Trophoblast cell (in vitro differentiated cells and primary cell): ENCODE measurements around the gene CDK6.

Experiments used
- DNase-seq, 2 donors: peaks; one replicate each; pipeline ENCODE4 v3.0.0-alpha.2; 2016
- H2AFZ ChIP-seq: 2 replicates; pipeline ENCODE4 v1.6.1; 2013; ENCODE audit warnings: low read length, moderate library complexity, mild to moderate bottlenecking; ENCODE audit not compliant: insufficient read depth, poor library complexity
- H2AK5ac ChIP-seq: 2 replicates; pipeline ENCODE4 v1.6.1; 2013; ENCODE audit warnings: mild to moderate bottlenecking, low read length
- H2BK120ac ChIP-seq: 2 replicates; pipeline ENCODE4 v1.6.1; 2013; ENCODE audit warnings: low read length, mild to moderate bottlenecking, moderate library complexity; ENCODE audit not compliant: insufficient read depth, poor library complexity
- H2BK12ac ChIP-seq: 2 replicates; pipeline ENCODE4 v1.6.1; 2013; ENCODE audit warnings: mild to moderate bottlenecking, low read length, moderate library complexity
- H2BK5ac ChIP-seq: 2 replicates; pipeline ENCODE4 v1.6.1; 2013; ENCODE audit warnings: low read length, low read depth, moderate library complexity, mild to moderate bottlenecking; ENCODE audit not compliant: poor library complexity
- H3K14ac ChIP-seq: 2 replicates; pipeline ENCODE4 v1.6.1; 2013; ENCODE audit warnings: mild to moderate bottlenecking, low read length
- H3K18ac ChIP-seq: 2 replicates; pipeline ENCODE4 v1.6.1; 2013; ENCODE audit warnings: mild to moderate bottlenecking, low read length
- H3K23ac ChIP-seq: 2 replicates; pipeline ENCODE4 v1.6.1; 2013; ENCODE audit warnings: low read length
- H3K27ac ChIP-seq: 2 replicates; pipeline ENCODE4 v1.5.1; 2013; ENCODE audit warnings: low read depth, mild to moderate bottlenecking, inconsistent platforms, low read length, moderate library complexity
- H3K27me3 ChIP-seq: 2 replicates; pipeline ENCODE4 v1.6.1; 2013; ENCODE audit warnings: inconsistent platforms, mild to moderate bottlenecking, low read length, moderate library complexity; ENCODE audit not compliant: insufficient read depth
- H3K36me3 ChIP-seq, 2 experiments: 1 replicate in 1 of 2; 2 replicates in 1 of 2; pipeline ENCODE4 v1.6.1; 2013; ENCODE audit warnings: low read length in 2 of 2, mild to moderate bottlenecking in 2 of 2, moderate library complexity in 1 of 2; ENCODE audit not compliant: insufficient read depth in 2 of 2, control insufficient read depth in 1 of 2
- H3K4ac ChIP-seq: 2 replicates; pipeline ENCODE4 v1.6.1; 2013; ENCODE audit warnings: low read depth, mild to moderate bottlenecking, low read length, moderate library complexity
- H3K4me1 ChIP-seq, 2 experiments: 1 replicate in 1 of 2; 2 replicates in 1 of 2; pipeline ENCODE4 v1.6.1; 2013; ENCODE audit warnings: low read length in 2 of 2, mild to moderate bottlenecking in 2 of 2, moderate library complexity in 1 of 2; ENCODE audit not compliant: insufficient read depth in 2 of 2, control insufficient read depth in 1 of 2
- H3K4me2 ChIP-seq: 2 replicates; pipeline ENCODE4 v1.6.1; 2013; ENCODE audit warnings: inconsistent platforms, mild to moderate bottlenecking, low read length, moderate library complexity
- H3K4me3 ChIP-seq: 2 replicates; pipeline ENCODE4 v1.5.1; 2013; ENCODE audit warnings: mild to moderate bottlenecking, low read depth, low read length, inconsistent platforms
- H3K79me1 ChIP-seq: one replicate; pipeline ENCODE4 v1.6.1; 2013; ENCODE audit warnings: low read length
- H3K79me2 ChIP-seq: 2 replicates; pipeline ENCODE4 v1.6.1; 2013; ENCODE audit warnings: low read length, mild to moderate bottlenecking; ENCODE audit not compliant: control insufficient read depth, insufficient read depth, poor library complexity
- H3K9ac ChIP-seq: 2 replicates; pipeline ENCODE4 v1.6.1; 2013; ENCODE audit warnings: mild to moderate bottlenecking, low read length
- H3K9me3 ChIP-seq: 2 replicates; pipeline ENCODE4 v1.6.1; 2013; ENCODE audit warnings: low read depth, mild to moderate bottlenecking, control low read depth, inconsistent platforms, low read length; ENCODE audit not compliant: insufficient read depth
- H4K12ac ChIP-seq: 2 replicates; pipeline ENCODE4 v1.6.1; 2013; ENCODE audit warnings: low read depth, mild to moderate bottlenecking, low read length, moderate library complexity
- H4K8ac ChIP-seq: 2 replicates; pipeline ENCODE4 v1.6.1; 2013; ENCODE audit warnings: low read depth, mild to moderate bottlenecking, low read length, moderate library complexity
- H4K91ac ChIP-seq: one replicate; pipeline ENCODE4 v1.6.1; 2013; ENCODE audit warnings: low read depth, mild to moderate bottlenecking, low read length, moderate library complexity
- WGBS: extraction: QIAGEN DNeasy Blood & Tissue Kit; methylation state at CpG from one replicate; pipeline ENCODE4 v1.1.7; 2013; ENCODE audit warnings: missing lambda C conversion rate; ENCODE audit not compliant: insufficient read length, insufficient coverage; ENCODE audit errors: extremely low coverage; 5-methylcytosine and 5-hydroxymethylcytosine counted together

Gene CDK6

DNA sequence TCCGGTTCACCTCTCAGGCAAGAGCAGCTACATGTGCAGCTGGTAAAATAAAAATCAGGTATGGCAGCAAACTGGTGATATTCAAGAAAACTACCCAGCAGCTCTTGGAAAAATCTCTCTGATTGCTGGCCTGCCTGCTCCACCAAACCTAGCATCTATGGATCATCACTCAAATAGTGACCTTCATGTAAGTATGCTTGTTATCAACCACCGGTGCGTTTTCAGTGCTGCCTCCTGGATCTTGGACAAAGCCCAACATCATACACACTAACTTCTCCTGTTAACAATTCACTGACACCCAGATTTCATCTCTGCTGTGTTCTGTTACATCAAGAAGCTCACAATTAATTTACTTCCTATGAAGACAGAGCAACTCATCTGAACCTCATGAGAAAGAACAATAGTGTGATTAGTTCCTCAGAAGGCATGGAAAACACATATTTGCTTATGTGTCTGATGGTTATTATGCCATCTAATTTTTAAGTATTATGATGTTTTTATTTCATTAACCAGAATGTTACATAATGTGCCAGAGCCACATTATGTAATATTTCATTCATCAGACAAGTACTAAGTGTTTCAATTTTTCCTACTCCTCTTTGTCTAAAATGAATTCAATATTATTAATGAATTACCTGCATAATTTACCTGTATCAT lies 8.8 kb downstream of the CDK6 start:
- H2BK5ac ChIP-seq: peak overlapping the region; percentile 49
- H3K9ac ChIP-seq: no peak overlapping the region
- peak overlapping the region; percentile 58 for H3K4ac ChIP-seq
- H3K4me2 ChIP-seq: no peak overlapping the region
- no peak overlapping the region for H4K8ac ChIP-seq
- no CpG with 5 or more reads among the region's 3 CpGs for WGBS
- no peak overlapping the region for H3K23ac ChIP-seq
- peak overlapping the region; percentile 70 for H4K12ac ChIP-seq
- H3K36me3 ChIP-seq: peaks cover 0 to 4% of the 10 kb centered on the region in 2 experiments
- peaks cover 4% of the 10 kb centered on the region for H3K79me1 ChIP-seq
- no peak overlapping the region for H4K91ac ChIP-seq
- peaks cover 4% of the 10 kb centered on the region for H3K79me2 ChIP-seq
- no peak overlapping the region for H3K18ac ChIP-seq
- H2AK5ac ChIP-seq: no peak overlapping the region
- H2BK120ac ChIP-seq: no peak overlapping the region
- H3K27ac ChIP-seq: no peak overlapping the region
- H2BK12ac ChIP-seq: no peak overlapping the region
- H3K14ac ChIP-seq: no peak overlapping the region
- no peaks in the 10 kb centered on the region for H3K27me3 ChIP-seq
- no peaks in the 10 kb centered on the region for H3K9me3 ChIP-seq
- H3K4me1 ChIP-seq: peaks cover 0 to 6% of the 10 kb centered on the region in 2 experiments
- no peak overlapping the region for H2AFZ ChIP-seq
- no peak overlapping the region for H3K4me3 ChIP-seq
- no peak for DNase-seq

GRCh38 chr7:92826258-92826938 lies 10.0 kb downstream of the CDK6 start:
- Histone ChIP-seq H3K79me2 (peaks cover 3% of the 10 kb centered on the region), H2AK5ac (no peak overlapping the region), H2AFZ (no peak overlapping the region), H3K23ac (no peak overlapping the region), H2BK5ac (no peak overlapping the region), H3K4me1 (peaks cover 0 to 6% of the 10 kb centered on the region in 2 experiments), H2BK120ac (no peak overlapping the region), H3K4me3 (no peak overlapping the region), H3K4me2 (no peak overlapping the region), H4K8ac (no peak overlapping the region), H3K14ac (no peak overlapping the region), H4K12ac (no peak overlapping the region), H3K79me1 (peaks cover 2% of the 10 kb centered on the region), H2BK12ac (no peak overlapping the region), H3K27ac (no peak overlapping the region), H3K36me3 (peaks cover 0 to 3% of the 10 kb centered on the region in 2 experiments), H3K27me3 (no peaks in the 10 kb centered on the region), H3K18ac (no peak overlapping the region), H3K9me3 (no peaks in the 10 kb centered on the region), H3K9ac (no peak overlapping the region), H3K4ac (peak overlapping the region; percentile 27), H4K91ac (no peak overlapping the region)
- WGBS: no CpG with 5 or more reads among the region's 3 CpGs
- no peak for DNase-seq

- whole genome bisulfite sequencing: no CpG with 5 or more reads among the region's 3 CpGs
- H3K79me1 ChIP-seq: no peaks in the 10 kb centered on the region
- no peak overlapping the region for H2BK5ac ChIP-seq
- no peak overlapping the region for H2BK12ac ChIP-seq
- H3K9me3 ChIP-seq: no peaks in the 10 kb centered on the region
- no peak overlapping the region for H2AK5ac ChIP-seq
- no peak overlapping the region for H4K8ac ChIP-seq
- H3K4me3 ChIP-seq: no peak overlapping the region
- H3K23ac ChIP-seq: no peak overlapping the region
- H3K18ac ChIP-seq: no peak overlapping the region
- no peak overlapping the region for H2BK120ac ChIP-seq
- peaks cover 3% of the 10 kb centered on the region for H3K79me2 ChIP-seq
- H3K4me2 ChIP-seq: no peak overlapping the region
- no peak overlapping the region for H3K27ac ChIP-seq
- no peak overlapping the region for H3K14ac ChIP-seq
- H2AFZ ChIP-seq: no peak overlapping the region
- H3K27me3 ChIP-seq: no peaks in the 10 kb centered on the region
- H3K9ac ChIP-seq: no peak overlapping the region
- peaks cover 0 to 2% of the 10 kb centered on the region in 2 experiments for H3K4me1 ChIP-seq
- H4K12ac ChIP-seq: no peak overlapping the region
- H3K4ac ChIP-seq: peak overlapping the region; percentile 75
- peaks cover 0 to 3% of the 10 kb centered on the region in 2 experiments for H3K36me3 ChIP-seq
- DNase-seq: no peak
- H4K91ac ChIP-seq: no peak overlapping the region
These were observed 11.4 kb downstream of the CDK6 start for GRCh38 chr7:92824901-92825480.

GRCh38 chr7:92824450-92824849 lies 11.9 kb downstream of the CDK6 start:
- no CpG with 5 or more reads among the region's 2 CpGs for WGBS
- no peak overlapping the region for H3K14ac ChIP-seq
- peaks cover 0 to 2% of the 10 kb centered on the region in 2 experiments for H3K4me1 ChIP-seq

More at GRCh38 chr7:92824450-92824849, 11.9 kb downstream of the CDK6 start:
- H2AK5ac ChIP-seq: no peak overlapping the region
- H3K18ac ChIP-seq: no peak overlapping the region
- H4K12ac ChIP-seq: no peak overlapping the region
- no peak overlapping the region for H2BK5ac ChIP-seq
- H4K8ac ChIP-seq: no peak overlapping the region
- H2BK12ac ChIP-seq: no peak overlapping the region
- H3K79me1 ChIP-seq: no peaks in the 10 kb centered on the region
- no peak overlapping the region for H2AFZ ChIP-seq
- no peak overlapping the region for H4K91ac ChIP-seq
- peaks cover 3% of the 10 kb centered on the region for H3K79me2 ChIP-seq
- H3K27ac ChIP-seq: no peak overlapping the region
- H3K9ac ChIP-seq: no peak overlapping the region
- no peaks in the 10 kb centered on the region for H3K27me3 ChIP-seq
- no peak overlapping the region for H3K23ac ChIP-seq
- H3K9me3 ChIP-seq: no peaks in the 10 kb centered on the region
- no peak overlapping the region for H3K4me3 ChIP-seq
- H3K36me3 ChIP-seq: peaks cover 0 to 3% of the 10 kb centered on the region in 2 experiments
- no peak overlapping the region for H2BK120ac ChIP-seq
- no peak for DNase-seq
- H3K4me2 ChIP-seq: no peak overlapping the region
- H3K4ac ChIP-seq: no peak overlapping the region
